Neural cell (in vitro differentiated cells): ENCODE data around the gene DST.

ENCODE experiments used
- EP300 ChIP-seq: fragments of 450-650 bp; conservative IDR thresholded peaks from 2 replicates; pipeline ENCODE4 v1.6.1; 2014; ENCODE audit warnings: antibody characterized with exemption, mild to moderate bottlenecking, moderate library complexity; ENCODE audit not compliant: poor library complexity, severe bottlenecking
- EZH2 ChIP-seq: fragments of 200-600, 300-800 bp; shearing (Covaris generic), sonication (generic); IDR thresholded peaks from 2 replicates; pipeline ENCODE4 v1.6.1; 2014; ENCODE audit warnings: antibody characterized with exemption, low read length, borderline replicate concordance, mild to moderate bottlenecking; ENCODE audit not compliant: insufficient read depth, poor library complexity, severe bottlenecking
- MXI1 ChIP-seq: fragments of 450-650 bp; conservative IDR thresholded peaks from 2 replicates; pipeline ENCODE4 v1.6.1; 2014; ENCODE audit warnings: antibody characterized with exemption, mild to moderate bottlenecking; ENCODE audit not compliant: poor library complexity, severe bottlenecking
- POLR2AphosphoS5 ChIP-seq: IDR thresholded peaks from 2 replicates; pipeline ENCODE4 v1.6.1; 2012
- RAD21 ChIP-seq: fragments of 450-650 bp; conservative IDR thresholded peaks from 2 replicates; pipeline ENCODE4 v1.6.1; 2014; ENCODE audit warnings: antibody characterized with exemption, mild to moderate bottlenecking, moderate library complexity
- SMC3 ChIP-seq: fragments of 450-650 bp; conservative IDR thresholded peaks from 2 replicates; pipeline ENCODE4 v1.6.1; 2014; ENCODE audit warnings: antibody characterized with exemption, mild to moderate bottlenecking, moderate library complexity; ENCODE audit not compliant: poor library complexity
- TAF1 ChIP-seq: IDR thresholded peaks from 2 replicates; pipeline ENCODE4 v1.6.1; 2012; ENCODE audit warnings: low read depth
- TF ChIP-seq, protein P1 (sequence below): fragments of 450-650 bp; IDR thresholded peaks from 2 replicates; pipeline ENCODE4 v1.5.1; 2014; ENCODE audit warnings: antibody characterized with exemption, mild to moderate bottlenecking, moderate library complexity; ENCODE audit not compliant: poor library complexity, severe bottlenecking

DNA sequence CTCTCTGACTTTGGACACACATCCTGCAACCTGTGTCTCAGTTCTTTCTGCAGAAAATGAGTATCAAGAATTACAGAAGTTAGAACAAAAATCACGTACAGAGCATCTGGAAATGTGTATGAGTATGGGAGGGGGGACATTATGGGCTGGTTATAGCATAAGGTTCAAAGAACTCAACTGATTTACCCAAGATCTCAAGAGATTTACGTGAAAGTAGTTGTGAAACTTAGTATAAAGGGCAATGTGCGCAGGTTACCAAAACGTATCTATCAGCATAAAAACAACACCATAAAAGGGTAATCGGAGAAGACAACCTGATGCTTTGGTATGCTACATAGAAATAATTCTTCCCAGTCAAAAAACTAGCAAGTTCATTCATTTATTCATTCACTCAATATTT is 15.6 kb upstream of the DST start:
- TF ChIP-seq MXI1 (no peak), EZH2 (no peak), SMC3 (no peak), EP300 (no peak), TAF1 (no peak), POLR2AphosphoS5 (no peak), RAD21 (no peak)
- TF ChIP-seq, protein P1, sequence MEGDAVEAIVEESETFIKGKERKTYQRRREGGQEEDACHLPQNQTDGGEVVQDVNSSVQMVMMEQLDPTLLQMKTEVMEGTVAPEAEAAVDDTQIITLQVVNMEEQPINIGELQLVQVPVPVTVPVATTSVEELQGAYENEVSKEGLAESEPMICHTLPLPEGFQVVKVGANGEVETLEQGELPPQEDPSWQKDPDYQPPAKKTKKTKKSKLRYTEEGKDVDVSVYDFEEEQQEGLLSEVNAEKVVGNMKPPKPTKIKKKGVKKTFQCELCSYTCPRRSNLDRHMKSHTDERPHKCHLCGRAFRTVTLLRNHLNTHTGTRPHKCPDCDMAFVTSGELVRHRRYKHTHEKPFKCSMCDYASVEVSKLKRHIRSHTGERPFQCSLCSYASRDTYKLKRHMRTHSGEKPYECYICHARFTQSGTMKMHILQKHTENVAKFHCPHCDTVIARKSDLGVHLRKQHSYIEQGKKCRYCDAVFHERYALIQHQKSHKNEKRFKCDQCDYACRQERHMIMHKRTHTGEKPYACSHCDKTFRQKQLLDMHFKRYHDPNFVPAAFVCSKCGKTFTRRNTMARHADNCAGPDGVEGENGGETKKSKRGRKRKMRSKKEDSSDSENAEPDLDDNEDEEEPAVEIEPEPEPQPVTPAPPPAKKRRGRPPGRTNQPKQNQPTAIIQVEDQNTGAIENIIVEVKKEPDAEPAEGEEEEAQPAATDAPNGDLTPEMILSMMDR: no peak
